CD14-positive monocyte (primary cell): Measurements from ENCODE around the gene PAQR5. TPM values are rescaled to one million over a fixed set of nuclear protein-coding genes. Genes with fewer than 3 reads are reported as not detected.

ENCODE experiments used
- DNase-seq, 3 donors: peaks; one replicate each; pipeline ENCODE4 v3.0.0-alpha.2; 2011 to 2022
- H2AFZ ChIP-seq: 2 replicates; pipeline ENCODE4 v1.6.0; 2012; ENCODE audit warnings: mild to moderate bottlenecking, low read depth, low read length, inconsistent platforms; ENCODE audit not compliant: insufficient read depth, poor library complexity, severe bottlenecking
- H3K27ac ChIP-seq, 2 donors: 1 replicate in 1 of 2; 2 replicates in 1 of 2; pipeline ENCODE4 v1.5.1; 2012 to 2013; ENCODE audit warnings: low read length in 2 of 2, control low read depth in 1 of 2, inconsistent platforms in 1 of 2, low read depth in 1 of 2, mild to moderate bottlenecking in 1 of 2
- H3K27me3 ChIP-seq, 2 donors: one replicate each; pipeline versions ENCODE4 v1.6.0 to v1.6.1; 2011 to 2013; ENCODE audit warnings: low read length in 2 of 2; ENCODE audit not compliant: control insufficient read depth in 2 of 2, insufficient read depth in 2 of 2
- H3K36me3 ChIP-seq, 2 donors: replicated peaks in 1 of 2; 1 replicate in 1 of 2; 2 replicates in 1 of 2; pipeline versions ENCODE4 v1.5.1 to v1.6.1; 2012 to 2013; ENCODE audit warnings: low read length in 2 of 2, control low read depth in 1 of 2, inconsistent platforms in 1 of 2, mild to moderate bottlenecking in 1 of 2; ENCODE audit not compliant: insufficient read depth in 2 of 2, control insufficient read depth in 1 of 2
- H3K4me1 ChIP-seq, 2 donors: 1 replicate in 1 of 2; 2 replicates in 1 of 2; pipeline versions ENCODE4 v1.5.1 to v1.6.1; 2012 to 2013; ENCODE audit warnings: low read length in 2 of 2, control low read depth in 1 of 2, inconsistent platforms in 1 of 2, mild to moderate bottlenecking in 1 of 2, moderate library complexity in 1 of 2; ENCODE audit not compliant: insufficient read depth in 2 of 2, control insufficient read depth in 1 of 2
- H3K4me2 ChIP-seq: replicated peaks from 2 replicates; pipeline ENCODE3; 2012; ENCODE audit warnings: low read length, moderate library complexity, mild to moderate bottlenecking; ENCODE audit not compliant: poor library complexity, severe bottlenecking; ENCODE audit errors: extremely low read depth
- H3K4me3 ChIP-seq, 3 experiments: fragments of 200-600 bp in 1 of 3; sonication (generic) in 1 of 3; replicated peaks in 1 of 3; 1 replicate in 2 of 3; 2 replicates in 1 of 3; pipeline ENCODE4 v1.5.1; 2011 to 2013; ENCODE audit warnings: low read length in 3 of 3, mild to moderate bottlenecking in 3 of 3, control low read depth in 2 of 3, low read depth in 2 of 3, inconsistent platforms in 1 of 3, moderate library complexity in 1 of 3
- H3K79me2 ChIP-seq: 2 replicates; pipeline ENCODE4 v1.6.0; 2012; ENCODE audit warnings: mild to moderate bottlenecking, control low read depth, inconsistent platforms, low read length, moderate library complexity; ENCODE audit not compliant: insufficient read depth
- H3K9ac ChIP-seq: 2 replicates; pipeline ENCODE4 v1.6.0; 2017; ENCODE audit warnings: low read length, mild to moderate bottlenecking; ENCODE audit not compliant: insufficient read depth, poor library complexity, severe bottlenecking
- H3K9me3 ChIP-seq, 2 donors: replicated peaks in 1 of 2; 1 replicate in 1 of 2; 2 replicates in 1 of 2; pipeline versions ENCODE4 v1.5.1 to v1.6.1; 2012 to 2013; ENCODE audit warnings: low read length in 2 of 2, control low read depth in 1 of 2; ENCODE audit not compliant: control insufficient read depth in 1 of 2, insufficient read depth in 1 of 2
- H4K20me1 ChIP-seq: 2 replicates; pipeline ENCODE4 v1.6.0; 2012; ENCODE audit warnings: mild to moderate bottlenecking, low read length, control low read depth, moderate library complexity; ENCODE audit not compliant: insufficient read depth
- H3K27ac Mint-ChIP-seq, 7 donors: one replicate each; pipeline ENCODE4 v1.8.0; 2020; ENCODE audit warnings: mild to moderate bottlenecking in 7 of 7, mixed read lengths in 7 of 7, moderate library complexity in 6 of 7, inconsistent platforms in 2 of 7
- H3K27me3 Mint-ChIP-seq, 3 donors: one replicate each; pipeline ENCODE4 v1.8.0; 2021 to 2022; ENCODE audit warnings: low read depth in 3 of 3, mild to moderate bottlenecking in 3 of 3, mixed read lengths in 3 of 3, moderate library complexity in 3 of 3, inconsistent platforms in 1 of 3
- H3K36me3 Mint-ChIP-seq, 2 donors: one replicate each; pipeline ENCODE4 v1.8.0; 2020; ENCODE audit warnings: mixed read lengths in 2 of 2, inconsistent platforms in 1 of 2, mild to moderate bottlenecking in 1 of 2
- H3K4me1 Mint-ChIP-seq: one replicate; pipeline ENCODE4 v1.8.0; 2020; ENCODE audit warnings: mild to moderate bottlenecking, mixed read lengths
- H3K4me3 Mint-ChIP-seq, 2 donors: one replicate each; pipeline ENCODE4 v1.8.0; 2020; ENCODE audit warnings: mild to moderate bottlenecking in 2 of 2, mixed read lengths in 2 of 2, moderate library complexity in 1 of 2
- H3K9me3 Mint-ChIP-seq, 7 donors: one replicate each; pipeline ENCODE4 v1.8.0; 2020 to 2022; ENCODE audit warnings: mixed read lengths in 7 of 7, mild to moderate bottlenecking in 6 of 7, moderate library complexity in 6 of 7, inconsistent platforms in 2 of 7
- WGBS: methylation state at CpG from one replicate; pipeline ENCODE4 v1.1.5; 2013; ENCODE audit warnings: missing lambda C conversion rate; ENCODE audit not compliant: insufficient coverage; 5-methylcytosine and 5-hydroxymethylcytosine counted together
- intact Hi-C, 2 donors: fragments of 100-400 bp; cut with micrococcal nuclease; formaldehyde crosslinking; loops; one replicate each; pipeline versions ENCODE4 v1.15.0 to v1.15.1; 2023
- polyA plus RNA-seq, 3 donors: library from polyadenylated mRNA; depleted of rRNA in 1 of 3; unstranded in 2 of 3; stranded (reverse) in 1 of 3; fragments of 300-500 nt in 2 of 3; fragments of >200 nt in 1 of 3; fragmentation: Illumina TruSeq in 2 of 3; gene quantifications; 1 replicate in 2 of 3; 2 replicates in 1 of 3; pipeline ENCODE4 v1.2.3, GENCODE V29; 2012 to 2021
- TF ChIP-seq, protein P1 (sequence below): fragments of 200-600 bp; IDR thresholded peaks from one replicate; pipeline ENCODE4 v1.8.0; 2022; ENCODE audit warnings: antibody characterized with exemption, mild to moderate bottlenecking

The PAQR5 gene
- polyA plus RNA-seq, 3 donors = not detected

DNA sequence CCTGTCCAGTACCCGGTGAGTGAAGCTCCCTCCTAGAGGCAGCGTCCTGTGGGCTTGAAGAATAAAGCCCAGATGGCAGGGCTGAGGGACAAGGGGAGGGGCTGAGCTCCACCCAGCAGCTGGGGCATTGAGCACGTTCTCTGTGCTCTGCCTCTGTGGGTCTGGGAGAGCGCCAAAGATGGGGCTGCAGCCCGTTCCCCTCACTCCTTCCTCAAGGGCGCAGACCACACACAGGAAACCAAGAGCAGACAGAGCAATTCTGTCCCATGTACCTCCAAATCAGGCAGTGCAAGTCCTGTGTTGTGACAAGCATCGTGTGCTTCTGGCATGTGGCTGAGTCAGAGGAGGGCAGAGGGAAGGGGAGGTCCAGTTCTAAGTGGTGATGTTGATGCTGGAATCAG lies 99.8 kb downstream of the PAQR5 start:
- H3K4me1 ChIP-seq = peaks cover 0 to 4% of the 10 kb centered on the region in 2 donors
- intact Hi-C loops = no loop called here
- H3K27me3 Mint-ChIP-seq = peaks cover 7 to 9% (median 8%) of the 10 kb centered on the region in 3 donors
- no peak overlapping the region for H3K4me2 ChIP-seq
- H3K4me3 Mint-ChIP-seq = no peak overlapping the region
- H3K27ac ChIP-seq = no peak overlapping the region
- 0% methylated on average over 3 of the region's 7 CpGs for WGBS
- no peaks in the 10 kb centered on the region for H3K36me3 Mint-ChIP-seq
- no peak overlapping the region for H3K4me3 ChIP-seq
- no peaks in the 10 kb centered on the region for H3K9me3 Mint-ChIP-seq
- H3K9ac ChIP-seq = no peak overlapping the region
- H3K36me3 ChIP-seq = no peaks in the 10 kb centered on the region
- H3K79me2 ChIP-seq = no peaks in the 10 kb centered on the region
- H3K9me3 ChIP-seq = no peaks in the 10 kb centered on the region
- H2AFZ ChIP-seq = no peak overlapping the region
- no peaks in the 10 kb centered on the region for H4K20me1 ChIP-seq
- peaks cover 15% of the 10 kb centered on the region for H3K4me1 Mint-ChIP-seq
- no peak overlapping the region for H3K27ac Mint-ChIP-seq
- DNase-seq = no peak
- TF ChIP-seq, protein P1, sequence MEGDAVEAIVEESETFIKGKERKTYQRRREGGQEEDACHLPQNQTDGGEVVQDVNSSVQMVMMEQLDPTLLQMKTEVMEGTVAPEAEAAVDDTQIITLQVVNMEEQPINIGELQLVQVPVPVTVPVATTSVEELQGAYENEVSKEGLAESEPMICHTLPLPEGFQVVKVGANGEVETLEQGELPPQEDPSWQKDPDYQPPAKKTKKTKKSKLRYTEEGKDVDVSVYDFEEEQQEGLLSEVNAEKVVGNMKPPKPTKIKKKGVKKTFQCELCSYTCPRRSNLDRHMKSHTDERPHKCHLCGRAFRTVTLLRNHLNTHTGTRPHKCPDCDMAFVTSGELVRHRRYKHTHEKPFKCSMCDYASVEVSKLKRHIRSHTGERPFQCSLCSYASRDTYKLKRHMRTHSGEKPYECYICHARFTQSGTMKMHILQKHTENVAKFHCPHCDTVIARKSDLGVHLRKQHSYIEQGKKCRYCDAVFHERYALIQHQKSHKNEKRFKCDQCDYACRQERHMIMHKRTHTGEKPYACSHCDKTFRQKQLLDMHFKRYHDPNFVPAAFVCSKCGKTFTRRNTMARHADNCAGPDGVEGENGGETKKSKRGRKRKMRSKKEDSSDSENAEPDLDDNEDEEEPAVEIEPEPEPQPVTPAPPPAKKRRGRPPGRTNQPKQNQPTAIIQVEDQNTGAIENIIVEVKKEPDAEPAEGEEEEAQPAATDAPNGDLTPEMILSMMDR = no peak
- no peaks in the 10 kb centered on the region for H3K27me3 ChIP-seq

GRCh38 chr15:69400850-69401249 lies 102.1 kb downstream of the PAQR5 start:
- intact Hi-C loops = no loop called here
- DNase-seq = no peak
- TF ChIP-seq, protein P1 = no peak
- Histone ChIP-seq H2AFZ (no peak overlapping the region), H3K79me2 (no peaks in the 10 kb centered on the region), H3K27me3 (no peaks in the 10 kb centered on the region), H3K4me2 (no peak overlapping the region), H3K9me3 (no peaks in the 10 kb centered on the region), H3K36me3 (no peaks in the 10 kb centered on the region), H3K4me1 (no peaks in the 10 kb centered on the region), H3K4me3 (no peak overlapping the region), H3K27ac (no peak overlapping the region), H4K20me1 (no peaks in the 10 kb centered on the region), H3K9ac (no peak overlapping the region)
- Mint-ChIP-seq H3K27me3 (peaks cover 0 to 5% (median 4%) of the 10 kb centered on the region in 3 donors), H3K4me3 (no peak overlapping the region), H3K4me1 (peaks cover 4% of the 10 kb centered on the region), H3K9me3 (no peaks in the 10 kb centered on the region), H3K27ac (no peak overlapping the region), H3K36me3 (no peaks in the 10 kb centered on the region)
- WGBS = 96% methylated on average over 3 of the region's 6 CpGs
